Natural killer cell (primary cell): ENCODE measurements around the gene FOXB1. TPM values are rescaled to one million over a fixed set of nuclear protein-coding genes. Genes with fewer than 3 reads are reported as not detected.

Source experiments
- ATAC-seq, 3 donors: fragments of 150-1000 bp in 2 of 3; fragments of 200-7000 bp in 1 of 3; cut with Tn5 transposase; 1 replicate in 1 of 3; 2 replicates in 2 of 3; pipeline ENCODE4 v1.10.0; 2021; ENCODE audit warnings: mild to moderate bottlenecking in 2 of 3, moderate library complexity in 2 of 3
- DNase-seq, 2 donors: peaks; one replicate each; pipeline versions ENCODE4 v3.0.0 to v3.0.0-alpha.2; 2013 to 2021; ENCODE audit warnings: mixed read lengths in 1 of 2
- H3K27ac ChIP-seq: one replicate; pipeline ENCODE4 v1.5.1; 2013; ENCODE audit warnings: mild to moderate bottlenecking, low read length
- H3K27me3 ChIP-seq: one replicate; pipeline ENCODE4 v1.6.1; 2013; ENCODE audit warnings: low read length; ENCODE audit not compliant: control insufficient read depth, insufficient read depth
- H3K36me3 ChIP-seq: one replicate; pipeline ENCODE4 v1.6.1; 2013; ENCODE audit warnings: low read length; ENCODE audit not compliant: control insufficient read depth, insufficient read depth
- H3K4me1 ChIP-seq: one replicate; pipeline ENCODE4 v1.6.1; 2013; ENCODE audit warnings: low read length; ENCODE audit not compliant: control insufficient read depth, insufficient read depth
- H3K4me3 ChIP-seq: one replicate; pipeline ENCODE4 v1.5.1; 2013; ENCODE audit warnings: low read length
- H3K9me3 ChIP-seq: one replicate; pipeline ENCODE4 v1.6.1; 2013; ENCODE audit warnings: low read length; ENCODE audit not compliant: control insufficient read depth, insufficient read depth
- H3K27ac Mint-ChIP-seq, 2 donors: one replicate each; pipeline ENCODE4 v1.8.0; 2022; ENCODE audit warnings: mild to moderate bottlenecking in 2 of 2, mixed read lengths in 2 of 2, moderate library complexity in 1 of 2
- H3K27me3 Mint-ChIP-seq, 2 donors: one replicate each; pipeline ENCODE4 v1.8.0; 2022; ENCODE audit warnings: low read depth in 2 of 2, mixed read lengths in 2 of 2
- H3K36me3 Mint-ChIP-seq: one replicate; pipeline ENCODE4 v1.8.0; 2022; ENCODE audit warnings: mixed read lengths
- H3K4me1 Mint-ChIP-seq, 2 donors: one replicate each; pipeline ENCODE4 v1.8.0; 2022; ENCODE audit warnings: mixed read lengths in 2 of 2
- H3K4me3 Mint-ChIP-seq: one replicate; pipeline ENCODE4 v1.8.0; 2022; ENCODE audit warnings: mild to moderate bottlenecking, moderate library complexity, mixed read lengths
- H3K9me3 Mint-ChIP-seq, 2 donors: one replicate each; pipeline ENCODE4 v1.8.0; 2022; ENCODE audit warnings: mixed read lengths in 2 of 2
- WGBS: methylation state at CpG from one replicate; pipeline ENCODE4 v1.1.7; 2013; ENCODE audit warnings: missing lambda C conversion rate; ENCODE audit not compliant: insufficient coverage; 5-methylcytosine and 5-hydroxymethylcytosine counted together
- intact Hi-C: fragments of 100-400 bp; cut with micrococcal nuclease; formaldehyde crosslinking; loops from one replicate; pipeline ENCODE4 v1.14.2; 2022
- total RNA-seq, 4 donors: library from RNA; stranded (reverse); fragments of 120-200 nt in 1 of 4; gene quantifications; one replicate each; pipeline versions ENCODE4 v1.2.3 to v1.2.4, GENCODE V29; 2013 to 2022
- TF ChIP-seq, protein P1 (sequence below): fragments of 200-600 bp; IDR thresholded peaks from one replicate; pipeline ENCODE4 v1.8.0; 2022; ENCODE audit warnings: antibody characterized with exemption

Gene FOXB1
- total RNA-seq, 3 donors from 2014 or later (not counting 1 experiment from before 2014, with no cell fraction given), result not detected

DNA sequence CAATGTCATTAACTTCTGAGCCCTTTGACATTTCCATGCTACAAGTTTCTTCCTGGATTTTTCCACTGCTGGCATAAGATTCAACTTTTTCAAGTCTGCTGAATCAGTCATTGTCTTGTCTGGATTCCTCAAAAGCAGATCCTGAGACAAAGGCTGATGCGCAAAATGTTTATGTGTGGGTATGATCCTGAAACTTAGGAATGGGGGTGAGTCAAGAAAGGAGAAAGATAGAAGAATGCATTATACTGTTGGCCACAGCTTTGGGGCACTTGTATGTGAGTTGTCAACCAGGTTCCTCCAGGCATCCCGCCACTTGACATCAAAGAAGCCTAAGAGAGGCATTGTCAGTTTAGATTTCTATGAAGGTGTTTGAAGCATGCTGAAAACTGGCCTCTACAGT, 50.4 kb downstream of the FOXB1 start:
- intact Hi-C loops, result no loop called here
- Mint-ChIP-seq H3K27me3 (peaks cover 16 to 55% of the 10 kb centered on the region in 2 donors), H3K9me3 (peaks cover 2 to 12% of the 10 kb centered on the region in 2 donors)

More for the DNA sequence above, 50.4 kb downstream of the FOXB1 start:
- TF ChIP-seq, protein P1, sequence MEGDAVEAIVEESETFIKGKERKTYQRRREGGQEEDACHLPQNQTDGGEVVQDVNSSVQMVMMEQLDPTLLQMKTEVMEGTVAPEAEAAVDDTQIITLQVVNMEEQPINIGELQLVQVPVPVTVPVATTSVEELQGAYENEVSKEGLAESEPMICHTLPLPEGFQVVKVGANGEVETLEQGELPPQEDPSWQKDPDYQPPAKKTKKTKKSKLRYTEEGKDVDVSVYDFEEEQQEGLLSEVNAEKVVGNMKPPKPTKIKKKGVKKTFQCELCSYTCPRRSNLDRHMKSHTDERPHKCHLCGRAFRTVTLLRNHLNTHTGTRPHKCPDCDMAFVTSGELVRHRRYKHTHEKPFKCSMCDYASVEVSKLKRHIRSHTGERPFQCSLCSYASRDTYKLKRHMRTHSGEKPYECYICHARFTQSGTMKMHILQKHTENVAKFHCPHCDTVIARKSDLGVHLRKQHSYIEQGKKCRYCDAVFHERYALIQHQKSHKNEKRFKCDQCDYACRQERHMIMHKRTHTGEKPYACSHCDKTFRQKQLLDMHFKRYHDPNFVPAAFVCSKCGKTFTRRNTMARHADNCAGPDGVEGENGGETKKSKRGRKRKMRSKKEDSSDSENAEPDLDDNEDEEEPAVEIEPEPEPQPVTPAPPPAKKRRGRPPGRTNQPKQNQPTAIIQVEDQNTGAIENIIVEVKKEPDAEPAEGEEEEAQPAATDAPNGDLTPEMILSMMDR, result no peak
- Histone ChIP-seq H3K27ac (no peak overlapping the region), H3K9me3 (no peaks in the 10 kb centered on the region), H3K27me3 (peaks cover 3% of the 10 kb centered on the region), H3K36me3 (no peaks in the 10 kb centered on the region), H3K4me3 (no peak overlapping the region), H3K4me1 (no peaks in the 10 kb centered on the region)
- no peak for ATAC-seq
- Mint-ChIP-seq H3K4me3 (no peak overlapping the region), H3K4me1 (no peaks in the 10 kb centered on the region), H3K27ac (no peak overlapping the region), H3K36me3 (peaks cover 6% of the 10 kb centered on the region)
- WGBS, result 93% methylated on average over 2 of the region's 2 CpGs
- DNase-seq, result no peak
